ENCODE results near the gene CYP8B1. TPM values are rescaled to one million over a fixed set of nuclear protein-coding genes. Genes with fewer than 3 reads are reported as not detected.

The CYP8B1 gene
- total and polyA plus RNA-seq, 2 experiments from 2014 or later = not detected

DNA sequence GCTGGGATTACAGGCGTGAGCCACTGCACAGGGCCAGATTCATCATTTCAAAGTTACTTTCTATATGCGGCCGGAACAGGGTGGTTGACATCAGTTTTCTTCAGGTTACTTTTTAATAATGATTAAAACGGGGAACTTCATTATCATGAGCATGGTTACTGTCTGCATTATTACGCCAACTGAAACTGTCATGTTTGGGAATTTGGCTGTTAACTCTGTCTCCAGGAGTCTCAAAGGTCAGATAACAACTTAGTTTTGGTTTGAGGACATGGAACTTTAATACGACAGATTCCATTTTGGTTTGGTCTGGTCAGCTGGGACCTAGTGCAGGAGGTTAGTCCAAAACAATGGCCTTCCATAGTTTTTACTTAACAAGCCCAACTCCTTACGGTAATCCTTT, 8.5 kb downstream of the CYP8B1 start:
- Histone ChIP-seq H3K36me3 (ENCODE audit: insufficient read depth) (no peaks in the 10 kb centered on the region), H3F3A (replicated peaks; ENCODE audit: low read depth) (no peaks in the 10 kb centered on the region), H3K4me2 (no peak overlapping the region), H3K27me3 (ENCODE audit: insufficient read depth) (no peaks in the 10 kb centered on the region), H3K27ac (ENCODE audit: low read depth) (no peak overlapping the region), H3K9me2 (ENCODE audit: insufficient read depth) (0 out of 2 replicates have a peak, but pooled peaks cover 11% of the 10 kb centered on the region), H3K4me1 (ENCODE audit: insufficient read depth) (no peaks in the 10 kb centered on the region), H4K20me1 (replicated peaks; ENCODE audit: insufficient read depth) (no peaks in the 10 kb centered on the region), H3K4me3 (no peak overlapping the region), H2AFZ (no peak overlapping the region), H3K79me2 (replicated peaks; ENCODE audit: insufficient read depth) (no peaks in the 10 kb centered on the region)
- Mint-ChIP-seq H3K4me1 (no peaks in the 10 kb centered on the region), H3K9me3 (no peaks in the 10 kb centered on the region; the same call in 2 of the 3 replicates), H3K36me3 (ENCODE audit: low read depth) (no peaks in the 10 kb centered on the region), H3K27me3 (ENCODE audit: insufficient read depth, low read depth, poor library complexity) (peaks cover 6% of the 10 kb centered on the region), H3K27ac (no peak overlapping the region), H3K4me3 (no peak overlapping the region)
- TF ChIP-seq EZH2phosphoT487 (IDR thresholded peaks at IDR 0.05; ENCODE audit: unreplicated experiment) (no peak), EZH2 (IDR thresholded peaks at IDR 0.05; ENCODE audit: low read depth, unreplicated experiment) (no peak), REST (IDR thresholded peaks at IDR 0.05; ENCODE audit: unreplicated experiment) (no peak), ZNF114 (CRISPR knock-in tag; IDR thresholded peaks at IDR 0.05) (no peak), STAT1 (IDR thresholded peaks at IDR 0.05; ENCODE audit: unreplicated experiment) (no peak), POLR2AphosphoS5 (IDR thresholded peaks at IDR 0.05; ENCODE audit: low read depth) (no peak), JUNB (IDR thresholded peaks at IDR 0.05; ENCODE audit: unreplicated experiment) (no peak), ZNF331 (CRISPR knock-in tag; IDR thresholded peaks at IDR 0.05; ENCODE audit: low read depth) (no peak), ZNF462 (CRISPR knock-in tag; IDR thresholded peaks at IDR 0.05) (no peak), CREB1 (CRISPR knock-in tag; IDR thresholded peaks at IDR 0.05; ENCODE audit: low read depth) (no peak), NANOG (IDR thresholded peaks at IDR 0.05; ENCODE audit: borderline replicate concordance) (no peak), CTCF (conservative IDR thresholded peaks at IDR 0.05; ENCODE audit: low read depth in 2 of 2) (no peak)
- TF ChIP-seq, protein P1, sequence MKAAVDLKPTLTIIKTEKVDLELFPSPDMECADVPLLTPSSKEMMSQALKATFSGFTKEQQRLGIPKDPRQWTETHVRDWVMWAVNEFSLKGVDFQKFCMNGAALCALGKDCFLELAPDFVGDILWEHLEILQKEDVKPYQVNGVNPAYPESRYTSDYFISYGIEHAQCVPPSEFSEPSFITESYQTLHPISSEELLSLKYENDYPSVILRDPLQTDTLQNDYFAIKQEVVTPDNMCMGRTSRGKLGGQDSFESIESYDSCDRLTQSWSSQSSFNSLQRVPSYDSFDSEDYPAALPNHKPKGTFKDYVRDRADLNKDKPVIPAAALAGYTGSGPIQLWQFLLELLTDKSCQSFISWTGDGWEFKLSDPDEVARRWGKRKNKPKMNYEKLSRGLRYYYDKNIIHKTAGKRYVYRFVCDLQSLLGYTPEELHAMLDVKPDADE (IDR thresholded peaks at IDR 0.05) = no peak
- ATAC-seq = no peak
- no peak for DNase-seq (ENCODE audit: low spot score)

All from GM23338 (cell line).